HCT116 (cell line): ENCODE data around the gene DPP10. TPM values are rescaled to one million over a fixed set of nuclear protein-coding genes. Genes with fewer than 3 reads are reported as not detected.

Source experiments
- ATAC-seq: fragments of 200-7000 bp; cut with Tn5 transposase; 2 replicates; pipeline ENCODE4 v1.9.1; 2020; ENCODE audit warnings: mild to moderate bottlenecking, moderate library complexity
- BruUV-seq: library from RNA; stranded (reverse); fragments of 400-500 nt; replicated peaks from 2 replicates; lab custom pipeline; 2021; lab: Mats Ljungman, UMichigan
- CTCF ChIA-PET: fragments of 300-600 bp; sonication (Branson Sonifier 250); formaldehyde crosslinking; loops from one replicate; lab custom pipeline; 2021; ENCODE audit warnings: antibody characterized with exemption; lab: Charles Lee
- POLR2A ChIA-PET: fragments of 300-600, 350-600 bp; sonication (Branson Sonifier 250); formaldehyde crosslinking; loops from one replicate; lab custom pipeline; 2021; ENCODE audit warnings: antibody characterized with exemption; lab: Charles Lee
- RAD21 ChIA-PET, 2 experiments: fragments of 300-600 bp; sonication (Branson Sonifier 250); formaldehyde crosslinking; loops; one replicate each; lab custom pipeline; 2023; ENCODE audit warnings: low total read pairs in 2 of 2; ENCODE audit not compliant: uncharacterized antibody in 2 of 2, unreplicated experiment in 2 of 2, low non-redundant PET in 1 of 2; lab: Charles Lee
- DNase-seq: peaks from one replicate; pipeline ENCODE4 v3.0.0-alpha.2; 2010; ENCODE audit warnings: low read depth, low spot score
- H2AFZ ChIP-seq: fragments of 200-600 bp; shearing (Covaris generic), sonication (generic); 2 replicates; pipeline ENCODE4 v1.6.1; 2017; ENCODE audit warnings: low read depth, mixed run types, mixed read lengths, antibody characterized with exemption, low read length; ENCODE audit not compliant: poor library complexity, severe bottlenecking
- H3K27ac ChIP-seq: 2 replicates; pipeline ENCODE4 v1.5.1; 2012; ENCODE audit warnings: low read depth, low read length
- H3K27me3 ChIP-seq: fragments of 200-600 bp; sonication (generic); 2 replicates; pipeline ENCODE4 v1.6.1; 2016; ENCODE audit warnings: mixed run types, low read length, mixed read lengths; ENCODE audit not compliant: insufficient read depth
- H3K36me3 ChIP-seq, 2 experiments: fragments of 200-500 bp in 1 of 2; fragments of 200-600 bp in 1 of 2; sonication (Bioruptor generic) in 1 of 2; sonication (generic) in 1 of 2; 2 replicates each; pipeline versions ENCODE4 v1.5.1 to v1.6.1; 2014 to 2016; ENCODE audit warnings: low read length in 2 of 2, inconsistent platforms in 1 of 2, mixed read lengths in 1 of 2, mixed run types in 1 of 2; ENCODE audit not compliant: insufficient read depth in 2 of 2, control insufficient read depth in 1 of 2
- H3K4me1 ChIP-seq, 2 experiments: fragments of 200-600 bp in 1 of 2; sonication (generic) in 1 of 2; 2 replicates each; pipeline versions ENCODE4 v1.5.1 to v1.6.1; 2012 to 2017; ENCODE audit warnings: low read length in 2 of 2, inconsistent platforms in 1 of 2, mild to moderate bottlenecking in 1 of 2, mixed read lengths in 1 of 2, mixed run types in 1 of 2, moderate library complexity in 1 of 2; ENCODE audit not compliant: insufficient read depth in 2 of 2, control insufficient read depth in 1 of 2
- H3K4me2 ChIP-seq: fragments of 200-600 bp; sonication (generic); 2 replicates; pipeline ENCODE4 v1.6.1; 2017; ENCODE audit warnings: mixed run types, low read length, mixed read lengths
- H3K4me3 ChIP-seq, 2 experiments: fragments of 200-600 bp in 1 of 2; sonication (generic) in 1 of 2; replicated peaks in 1 of 2; 2 replicates each; pipeline ENCODE4 v1.5.1; 2011 to 2016; ENCODE audit warnings: low read length in 2 of 2, control low read depth in 1 of 2, low read depth in 1 of 2, mild to moderate bottlenecking in 1 of 2, mixed read lengths in 1 of 2, mixed run types in 1 of 2
- H3K79me2 ChIP-seq: fragments of 200-600 bp; sonication (generic); 2 replicates; pipeline ENCODE4 v1.6.1; 2017; ENCODE audit warnings: mild to moderate bottlenecking, mixed run types, low read length, moderate library complexity, mixed read lengths; ENCODE audit not compliant: insufficient read depth
- H3K9ac ChIP-seq: fragments of 200-600 bp; sonication (generic); 2 replicates; pipeline ENCODE4 v1.6.1; 2016; ENCODE audit warnings: low read length, mixed read lengths
- H3K9me2 ChIP-seq: fragments of 200-600 bp; sonication (generic), shearing (Covaris generic); 2 replicates; pipeline ENCODE4 v1.6.1; 2017; ENCODE audit warnings: mixed run types, mild to moderate bottlenecking, moderate library complexity; ENCODE audit not compliant: insufficient read depth
- H3K9me3 ChIP-seq, 2 experiments: fragments of 200-500 bp in 1 of 2; fragments of 200-600 bp in 1 of 2; sonication (Bioruptor generic) in 1 of 2; sonication (generic) in 1 of 2; 2 replicates each; pipeline ENCODE4 v1.6.1; 2014 to 2017; ENCODE audit warnings: low read length in 2 of 2, mixed read lengths in 2 of 2, inconsistent platforms in 1 of 2, low read depth in 1 of 2, mild to moderate bottlenecking in 1 of 2, mixed run types in 1 of 2, moderate library complexity in 1 of 2; ENCODE audit not compliant: control insufficient read depth in 1 of 2, insufficient read depth in 1 of 2
- H4K20me1 ChIP-seq: fragments of 200-600 bp; sonication (generic), shearing (Covaris generic); 2 replicates; pipeline ENCODE4 v1.6.1; 2017; ENCODE audit warnings: mixed run types, mild to moderate bottlenecking, moderate library complexity; ENCODE audit not compliant: insufficient read depth
- ATF3 ChIP-seq: IDR thresholded peaks from 2 replicates; pipeline ENCODE4 v1.6.1; 2012
- EGR1 ChIP-seq: IDR thresholded peaks from 2 replicates; pipeline ENCODE4 v1.6.1; 2012; ENCODE audit warnings: low read depth
- ELF1 ChIP-seq: IDR thresholded peaks from 2 replicates; pipeline ENCODE4 v1.6.1; 2012; ENCODE audit warnings: low read depth, borderline replicate concordance
- JUND ChIP-seq: IDR thresholded peaks from 2 replicates; pipeline ENCODE4 v1.6.1; 2012
- POLR2A ChIP-seq: IDR thresholded peaks from 2 replicates; pipeline ENCODE4 v1.7.0; 2011; ENCODE audit warnings: borderline replicate concordance; ENCODE audit not compliant: insufficient read depth, insufficient read length; ENCODE audit errors: extremely low read depth
- POLR2AphosphoS5 ChIP-seq: IDR thresholded peaks from 2 replicates; pipeline ENCODE4 v1.6.1; 2011; ENCODE audit warnings: mild to moderate bottlenecking, low read depth, low read length, moderate library complexity
- SIN3A ChIP-seq: IDR thresholded peaks from 2 replicates; pipeline ENCODE4 v1.6.1; 2012; ENCODE audit warnings: low read depth
- SP1 ChIP-seq: IDR thresholded peaks from 2 replicates; pipeline ENCODE4 v1.6.1; 2012; ENCODE audit warnings: low read depth
- TCF7L2 ChIP-seq: IDR thresholded peaks from 2 replicates; pipeline ENCODE4 v1.7.0; 2011; ENCODE audit warnings: borderline replicate concordance, inconsistent platforms; ENCODE audit not compliant: insufficient read depth, insufficient read length; ENCODE audit errors: extremely low read depth
- YY1 ChIP-seq: IDR thresholded peaks from 2 replicates; pipeline ENCODE4 v1.6.1; 2011; ENCODE audit warnings: low read length, low read depth, moderate library complexity, mild to moderate bottlenecking; ENCODE audit not compliant: insufficient replicate concordance; ENCODE audit errors: extremely low read depth
- ZFX ChIP-seq: fragments of 450-650 bp; IDR thresholded peaks from 2 replicates; pipeline ENCODE4 v1.6.1; 2017
- ZNF274 ChIP-seq: fragments of 200-500 bp; sonication (Bioruptor generic); IDR thresholded peaks from 2 replicates; pipeline ENCODE4 v1.6.1; 2014; ENCODE audit warnings: mild to moderate bottlenecking, low read depth, low read length, inconsistent platforms
- intact Hi-C: fragments of 100-400 bp; cut with micrococcal nuclease; formaldehyde crosslinking; loops from 2 replicates; pipeline ENCODE4 v1.10.0; 2022
- total RNA-seq: library from RNA; stranded (reverse); gene quantifications from one replicate; pipeline ENCODE4 v1.2.1, GENCODE V29; 2021; ENCODE audit not compliant: unreplicated experiment
- TF ChIP-seq, protein P1 (sequence below), 3 experiments: fragments of 200-600 bp in 1 of 3; sonication (generic) in 1 of 3; IDR thresholded peaks in 2 of 3; conservative IDR thresholded peaks in 1 of 3; 2 replicates each; pipeline ENCODE4 v1.5.1; 2012 to 2017; ENCODE audit warnings: low read depth in 2 of 3, low read length in 2 of 3, antibody characterized with exemption in 1 of 3, borderline replicate concordance in 1 of 3, control low read depth in 1 of 3, mild to moderate bottlenecking in 1 of 3, mixed read lengths in 1 of 3, mixed run types in 1 of 3, moderate library complexity in 1 of 3; ENCODE audit not compliant: insufficient read depth in 1 of 3
- TF ChIP-seq, protein P2 (sequence below): IDR thresholded peaks from 2 replicates; pipeline ENCODE4 v1.6.1; 2011; ENCODE audit warnings: mild to moderate bottlenecking, low read length, moderate library complexity; ENCODE audit not compliant: insufficient replicate concordance; ENCODE audit errors: extremely low read depth

DPP10 gene
- total RNA-seq, 1 experiment from 2014 or later: not detected

DNA sequence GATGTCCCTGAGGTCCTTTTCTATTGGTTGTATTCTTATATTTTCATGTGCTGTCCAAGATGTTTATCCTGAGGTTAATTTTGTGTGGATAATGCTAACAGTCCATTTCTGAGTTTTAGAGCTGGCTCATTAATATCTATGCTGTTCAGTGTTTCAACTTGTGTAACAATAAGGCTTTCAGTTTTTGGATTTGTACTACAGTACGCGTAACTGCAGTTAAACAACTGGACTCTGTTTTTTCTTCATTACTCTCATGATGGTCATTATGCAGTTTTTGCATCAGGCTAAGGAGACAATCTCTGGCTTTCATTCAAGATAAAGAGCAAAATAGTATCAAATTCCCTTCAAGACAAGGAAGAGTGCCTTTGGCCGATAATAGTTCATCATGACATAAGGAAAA lies 1364.8 kb downstream of the DPP10 start:
- RAD21 ChIA-PET: no interaction called here
- H3K9ac ChIP-seq: no peak overlapping the region
- DNase-seq (no peak), ATAC-seq (no peak)
- H3K4me1 ChIP-seq: no peaks in the 10 kb centered on the region
- no peaks in the 10 kb centered on the region for H3K79me2 ChIP-seq
- BruUV-seq: no TSS peak
- H3K9me3 ChIP-seq: peaks cover 3 to 10% of the 10 kb centered on the region in 2 experiments; a peak in 2 of 4 replicates
- H2AFZ ChIP-seq: no peak overlapping the region
- no peaks in the 10 kb centered on the region for H3K9me2 ChIP-seq
- no peak for TF ChIP-seq SP1
- no peak for TF ChIP-seq POLR2A
- no peak for TF ChIP-seq ZFX
- TF ChIP-seq SIN3A: no peak
- no peak for TF ChIP-seq POLR2AphosphoS5
- no peak for TF ChIP-seq ATF3
- TF ChIP-seq ZNF274: no peak
- TF ChIP-seq TCF7L2: no peak
- TF ChIP-seq EGR1: no peak
- TF ChIP-seq YY1: no peak
- no peak for TF ChIP-seq ELF1
- TF ChIP-seq JUND: no peak
- intact Hi-C loops: no loop called here
- no peaks in the 10 kb centered on the region for H4K20me1 ChIP-seq
- no peaks in the 10 kb centered on the region for H3K27me3 ChIP-seq
- H3K36me3 ChIP-seq: no peaks in the 10 kb centered on the region
- no peak overlapping the region for H3K4me3 ChIP-seq
- POLR2A ChIA-PET: no interaction called here
- CTCF ChIA-PET: no interaction called here
- H3K4me2 ChIP-seq: no peak overlapping the region
- H3K27ac ChIP-seq: no peak overlapping the region

DNA sequence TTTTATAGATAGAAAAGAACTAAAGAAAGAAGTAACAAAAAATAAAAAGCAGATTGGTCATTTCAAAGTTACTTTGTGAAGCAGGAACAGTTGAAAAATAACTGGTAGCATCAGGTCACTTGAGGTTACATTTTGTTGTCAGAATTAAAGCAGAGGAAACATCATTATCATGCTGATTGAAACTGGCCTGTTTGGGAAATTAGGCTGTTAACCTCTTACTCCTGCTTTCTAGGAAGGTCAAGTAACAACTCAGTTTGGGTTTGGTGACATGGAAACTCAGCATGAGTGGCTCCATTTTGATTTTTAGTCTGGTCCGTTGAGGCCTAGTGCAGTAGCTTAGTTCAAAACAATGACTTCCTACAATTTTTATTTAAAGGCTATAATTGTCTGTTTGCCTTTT lies 1383.5 kb downstream of the DPP10 start:
- TF ChIP-seq, protein P1, sequence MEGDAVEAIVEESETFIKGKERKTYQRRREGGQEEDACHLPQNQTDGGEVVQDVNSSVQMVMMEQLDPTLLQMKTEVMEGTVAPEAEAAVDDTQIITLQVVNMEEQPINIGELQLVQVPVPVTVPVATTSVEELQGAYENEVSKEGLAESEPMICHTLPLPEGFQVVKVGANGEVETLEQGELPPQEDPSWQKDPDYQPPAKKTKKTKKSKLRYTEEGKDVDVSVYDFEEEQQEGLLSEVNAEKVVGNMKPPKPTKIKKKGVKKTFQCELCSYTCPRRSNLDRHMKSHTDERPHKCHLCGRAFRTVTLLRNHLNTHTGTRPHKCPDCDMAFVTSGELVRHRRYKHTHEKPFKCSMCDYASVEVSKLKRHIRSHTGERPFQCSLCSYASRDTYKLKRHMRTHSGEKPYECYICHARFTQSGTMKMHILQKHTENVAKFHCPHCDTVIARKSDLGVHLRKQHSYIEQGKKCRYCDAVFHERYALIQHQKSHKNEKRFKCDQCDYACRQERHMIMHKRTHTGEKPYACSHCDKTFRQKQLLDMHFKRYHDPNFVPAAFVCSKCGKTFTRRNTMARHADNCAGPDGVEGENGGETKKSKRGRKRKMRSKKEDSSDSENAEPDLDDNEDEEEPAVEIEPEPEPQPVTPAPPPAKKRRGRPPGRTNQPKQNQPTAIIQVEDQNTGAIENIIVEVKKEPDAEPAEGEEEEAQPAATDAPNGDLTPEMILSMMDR (IDR thresholded peaks at IDR 0.05 in 2 of 3, conservative IDR thresholded peaks at IDR 0.05 in 1 of 3; ENCODE audit: borderline replicate concordance in 1 of 3, insufficient read depth in 1 of 3, low read depth in 2 of 3, low read length in 2 of 3): no peak
- no peak for TF ChIP-seq SIN3A
- no peak for TF ChIP-seq ZNF274
- TF ChIP-seq POLR2A: no peak
- TF ChIP-seq, protein P2, sequence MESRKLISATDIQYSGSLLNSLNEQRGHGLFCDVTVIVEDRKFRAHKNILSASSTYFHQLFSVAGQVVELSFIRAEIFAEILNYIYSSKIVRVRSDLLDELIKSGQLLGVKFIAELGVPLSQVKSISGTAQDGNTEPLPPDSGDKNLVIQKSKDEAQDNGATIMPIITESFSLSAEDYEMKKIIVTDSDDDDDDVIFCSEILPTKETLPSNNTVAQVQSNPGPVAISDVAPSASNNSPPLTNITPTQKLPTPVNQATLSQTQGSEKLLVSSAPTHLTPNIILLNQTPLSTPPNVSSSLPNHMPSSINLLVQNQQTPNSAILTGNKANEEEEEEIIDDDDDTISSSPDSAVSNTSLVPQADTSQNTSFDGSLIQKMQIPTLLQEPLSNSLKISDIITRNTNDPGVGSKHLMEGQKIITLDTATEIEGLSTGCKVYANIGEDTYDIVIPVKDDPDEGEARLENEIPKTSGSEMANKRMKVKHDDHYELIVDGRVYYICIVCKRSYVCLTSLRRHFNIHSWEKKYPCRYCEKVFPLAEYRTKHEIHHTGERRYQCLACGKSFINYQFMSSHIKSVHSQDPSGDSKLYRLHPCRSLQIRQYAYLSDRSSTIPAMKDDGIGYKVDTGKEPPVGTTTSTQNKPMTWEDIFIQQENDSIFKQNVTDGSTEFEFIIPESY: no peak
- TF ChIP-seq POLR2AphosphoS5: no peak
- TF ChIP-seq, all 23 proteins: peak for 0
- peaks cover 6 to 14% of the 10 kb centered on the region in 2 experiments; a peak in 2 of 4 replicates for H3K9me3 ChIP-seq
- ChIA-PET POLR2A (no interaction called here), CTCF (no interaction called here), RAD21 (no interaction called here)
- no TSS peak for BruUV-seq
- no peaks in the 10 kb centered on the region for H3K27me3 ChIP-seq
- intact Hi-C loops: no loop called here
- H3K4me2 ChIP-seq: no peak overlapping the region
- no peak overlapping the region for H3K4me3 ChIP-seq
- H4K20me1 ChIP-seq: no peaks in the 10 kb centered on the region
- H3K9ac ChIP-seq: no peak overlapping the region
- no peak overlapping the region for H3K27ac ChIP-seq
- H3K4me1 ChIP-seq: no peaks in the 10 kb centered on the region
- no peak overlapping the region for H2AFZ ChIP-seq
- H3K9me2 ChIP-seq: no peaks in the 10 kb centered on the region
- ATAC-seq (no peak), DNase-seq (no peak)
- no peaks in the 10 kb centered on the region for H3K36me3 ChIP-seq
- no peaks in the 10 kb centered on the region for H3K79me2 ChIP-seq
